Esophagus muscularis mucosa (tissue), 4 donors: ENCODE data around the gene NID2. TPM values are rescaled to one million over a fixed set of nuclear protein-coding genes. Genes with fewer than 3 reads are reported as not detected.
A peak's percentile ranks its signal among the peaks of the same experiment; 100 is the strongest.

Experiments used
- DNase-seq: peaks from one replicate; pipeline ENCODE4 v3.0.0-alpha.2; 2017; ENCODE audit errors: extremely low spot score
- H3K27ac ChIP-seq, 4 donors: fragments of 200-600 bp; sonication (generic); replicated peaks in 1 of 4; 1 replicate in 3 of 4; 2 replicates in 1 of 4; pipeline ENCODE4 v1.5.1; 2016 to 2019; ENCODE audit warnings: mild to moderate bottlenecking in 1 of 4
- H3K27me3 ChIP-seq, 4 donors: fragments of 200-600 bp; sonication (generic); one replicate each; pipeline versions ENCODE4 v1.5.1 to v1.6.0; 2016 to 2019
- H3K36me3 ChIP-seq, 4 donors: fragments of 200-600 bp; sonication (generic); one replicate each; pipeline ENCODE4 v1.5.1; 2016 to 2019
- H3K4me1 ChIP-seq, 4 donors: fragments of 200-600 bp; sonication (generic); one replicate each; pipeline ENCODE4 v1.5.1; 2016 to 2019
- H3K4me3 ChIP-seq, 4 donors: fragments of 200-600 bp; sonication (generic); 1 replicate in 2 of 4; 2 replicates in 2 of 4; pipeline ENCODE4 v1.5.1; 2016 to 2019; ENCODE audit warnings: mild to moderate bottlenecking in 4 of 4, moderate library complexity in 1 of 4
- H3K9me3 ChIP-seq, 4 donors: fragments of 200-600 bp; sonication (generic); 1 replicate in 3 of 4; 2 replicates in 1 of 4; pipeline ENCODE4 v1.5.1; 2016 to 2019
- CTCF ChIP-seq, 3 experiments: fragments of 200-600 bp in 2 of 3; fragments of 450-650 bp in 1 of 3; sonication (generic) in 2 of 3; IDR thresholded peaks; one replicate each; pipeline ENCODE4 v1.5.1; 2017 to 2019; ENCODE audit warnings: antibody characterized with exemption in 3 of 3, mild to moderate bottlenecking in 2 of 3, moderate library complexity in 1 of 3
- EP300 ChIP-seq: sonication (generic); formaldehyde crosslinking; IDR thresholded peaks from one replicate; pipeline ENCODE4 v1.6.1; 2017; ENCODE audit warnings: antibody characterized with exemption
- POLR2A ChIP-seq: fragments of 450-650 bp; IDR thresholded peaks from one replicate; pipeline ENCODE4 v1.6.1; 2017; ENCODE audit warnings: antibody characterized with exemption, moderate library complexity, mild to moderate bottlenecking, low read depth
- POLR2AphosphoS5 ChIP-seq, 2 donors: sonication (generic); formaldehyde crosslinking; IDR thresholded peaks; one replicate each; pipeline ENCODE4 v1.6.1; 2017; ENCODE audit warnings: antibody characterized with exemption in 2 of 2
- WGBS: methylation state at CpG from one replicate; pipeline ENCODE4 v1.1.5; 2018; 5-methylcytosine and 5-hydroxymethylcytosine counted together
- intact Hi-C: fragments of 100-400 bp; cut with DNase I; formaldehyde crosslinking; loops from one replicate; pipeline ENCODE4 v1.15.1; 2023
- total RNA-seq, 4 donors: library from RNA; depleted of rRNA; stranded (reverse); fragments of >200 nt; gene quantifications; one replicate each; pipeline versions ENCODE4 v1.1.0 to v1.2.1, GENCODE V29; 2016

Gene NID2
- total RNA-seq, 4 donors from 2014 or later: 40.4 to 77.2 (median 57.5) TPM

GRCh38 chr14:52000019-52000582, 68.8 kb downstream of the NID2 start:
- DNase-seq: no peak
- Histone ChIP-seq H3K9me3 (no peaks in the 10 kb centered on the region), H3K4me1 (peaks cover 29 to 59% (median 45%) of the 10 kb centered on the region in 4 donors), H3K27ac (peak overlapping the region in 3 of 4 donors; percentile 2 to 50 (median 27)), H3K36me3 (peaks cover 9 to 44% (median 33%) of the 10 kb centered on the region in 4 donors), H3K4me3 (no peak overlapping the region), H3K27me3 (no peaks in the 10 kb centered on the region)
- TF ChIP-seq EP300 (no peak), POLR2A (no peak), CTCF (IDR thresholded peaks at IDR 0.05) (no peak), POLR2AphosphoS5 (IDR thresholded peaks at IDR 0.05) (no peak)
- WGBS: 70% methylated on average over 3 of the region's 3 CpGs
- intact Hi-C loops: no loop called here

- H3K4me3 ChIP-seq: no peak overlapping the region
- H3K36me3 ChIP-seq: peaks cover 12 to 44% (median 33%) of the 10 kb centered on the region in 4 donors
- H3K9me3 ChIP-seq: no peaks in the 10 kb centered on the region
- TF ChIP-seq EP300 (no peak), POLR2AphosphoS5 (IDR thresholded peaks at IDR 0.05) (no peak), POLR2A (no peak), CTCF (IDR thresholded peaks at IDR 0.05) (no peak)
- DNase-seq: no peak
- peak overlapping the region in 2 of 4 donors; percentile 2 to 10 for H3K27ac ChIP-seq
- no peaks in the 10 kb centered on the region for H3K27me3 ChIP-seq
- intact Hi-C loops: loop anchor here (5.0 kb wide), 2 partner anchors 33 to 73 kb away; no protein-coding TSS in a partner anchor
- H3K4me1 ChIP-seq: peaks cover 29 to 51% (median 36%) of the 10 kb centered on the region in 4 donors
- 69% methylated on average over 2 of the region's 2 CpGs for WGBS
These were observed 69.8 kb downstream of the NID2 start for GRCh38 chr14:51999084-51999483.

- no peak overlapping the region for H3K27ac ChIP-seq
- peaks cover 13 to 47% (median 35%) of the 10 kb centered on the region in 4 donors for H3K36me3 ChIP-seq
- intact Hi-C loops: loop anchor here (5.0 kb wide), 2 partner anchors 34 to 74 kb away; no protein-coding TSS in a partner anchor
- peaks cover 22 to 45% (median 30%) of the 10 kb centered on the region in 4 donors for H3K4me1 ChIP-seq
- H3K4me3 ChIP-seq: no peak overlapping the region
- H3K9me3 ChIP-seq: no peaks in the 10 kb centered on the region
- DNase-seq: no peak
- TF ChIP-seq POLR2AphosphoS5 (IDR thresholded peaks at IDR 0.05): no peak
- TF ChIP-seq CTCF (IDR thresholded peaks at IDR 0.05): no peak
- TF ChIP-seq POLR2A: no peak
- no peak for TF ChIP-seq EP300
- no peaks in the 10 kb centered on the region for H3K27me3 ChIP-seq
These were observed 70.5 kb downstream of the NID2 start for GRCh38 chr14:51998348-51998747.

- peaks cover 5 to 52% (median 37%) of the 10 kb centered on the region in 4 donors for H3K36me3 ChIP-seq
- TF ChIP-seq CTCF (IDR thresholded peaks at IDR 0.05) (peak; percentile 78 to 83 (median 81)), POLR2A (no peak), POLR2AphosphoS5 (IDR thresholded peaks at IDR 0.05) (no peak), EP300 (no peak)
- H3K4me3 ChIP-seq: no peak overlapping the region
- peak overlapping the region in 1 of 4 donors; percentile 20 for H3K27ac ChIP-seq
- no peaks in the 10 kb centered on the region for H3K27me3 ChIP-seq
- H3K9me3 ChIP-seq: no peaks in the 10 kb centered on the region
- DNase-seq: no peak
- H3K4me1 ChIP-seq: peaks cover 10 to 43% (median 31%) of the 10 kb centered on the region in 4 donors
- intact Hi-C loops: loop anchor here (5.0 kb wide), 2 partner anchors 36 to 76 kb away; no protein-coding TSS in a partner anchor
- 56% methylated on average over 4 of the region's 4 CpGs for WGBS
These were observed 72.6 kb downstream of the NID2 start for GRCh38 chr14:51996148-51996746.
